Measurements from ENCODE around the gene CTDSP1. TPM values are rescaled to one million over a fixed set of nuclear protein-coding genes. Genes with fewer than 3 reads are reported as not detected.

Gene CTDSP1
- polyA plus RNA-seq, 1 donor from 2014 or later = 0.97 TPM

- Histone ChIP-seq H3F3A (ENCODE audit: insufficient read depth, low read length, poor library complexity, severe bottlenecking) (no peaks in the 10 kb centered on the region), H4K20me1 (ENCODE audit: insufficient read depth) (no peaks in the 10 kb centered on the region)
Observed at GRCh38 chr2:218430721-218431120, 31.1 kb downstream of the CTDSP1 start.

GRCh38 chr2:218431878-218432277, 32.2 kb downstream of the CTDSP1 start:
- Histone ChIP-seq H3K36me3 (ENCODE audit: insufficient read depth, low read length) (no peaks in the 10 kb centered on the region), H3K79me2 (replicated peaks; ENCODE audit: insufficient read depth, low read length) (no peaks in the 10 kb centered on the region), H3K4me3 (ENCODE audit: low read length) (no peak overlapping the region)
- TF ChIP-seq EP300 (conservative IDR thresholded peaks at IDR 0.05; ENCODE audit: poor library complexity, severe bottlenecking) (no peak), REST (IDR thresholded peaks at IDR 0.05; ENCODE audit: borderline replicate concordance) (no peak), TAF1 (IDR thresholded peaks at IDR 0.05; ENCODE audit: low read depth) (no peak), SMC3 (conservative IDR thresholded peaks at IDR 0.05; ENCODE audit: poor library complexity) (no peak), CTCF (IDR thresholded peaks at IDR 0.05; ENCODE audit: poor library complexity, severe bottlenecking) (no peak), RAD21 (conservative IDR thresholded peaks at IDR 0.05) (no peak), POLR2AphosphoS5 (IDR thresholded peaks at IDR 0.05) (no peak)

More at GRCh38 chr2:218430721-218431120, 31.1 kb downstream of the CTDSP1 start:
- Histone ChIP-seq H3K4me2 (ENCODE audit: low read length) (no peak overlapping the region), H3K27ac (ENCODE audit: low read length) (no peak overlapping the region), H3K4me3 (ENCODE audit: low read length) (no peak overlapping the region), H3K9me2 (ENCODE audit: insufficient read depth, low read length) (no peaks in the 10 kb centered on the region), H3K36me3 (ENCODE audit: insufficient read depth, low read length) (no peaks in the 10 kb centered on the region), H3K9ac (ENCODE audit: low read length) (no peak overlapping the region), H3K9me3 (ENCODE audit: low read length) (no peaks in the 10 kb centered on the region), H2AFZ (ENCODE audit: low read depth, low read length) (no peak overlapping the region), H3K79me2 (replicated peaks; ENCODE audit: insufficient read depth, low read length) (no peaks in the 10 kb centered on the region), H3K27me3 (ENCODE audit: insufficient read depth, low read depth, low read length) (no peaks in the 10 kb centered on the region)
- TF ChIP-seq MXI1 (conservative IDR thresholded peaks at IDR 0.05; ENCODE audit: poor library complexity, severe bottlenecking) = no peak
- no peak for TF ChIP-seq REST (IDR thresholded peaks at IDR 0.05; ENCODE audit: borderline replicate concordance)
- TF ChIP-seq SMC3 (conservative IDR thresholded peaks at IDR 0.05; ENCODE audit: poor library complexity) = no peak
- TF ChIP-seq EP300 (conservative IDR thresholded peaks at IDR 0.05; ENCODE audit: poor library complexity, severe bottlenecking) = no peak
- no peak for TF ChIP-seq CTCF (IDR thresholded peaks at IDR 0.05; ENCODE audit: poor library complexity, severe bottlenecking)
- TF ChIP-seq RAD21 (conservative IDR thresholded peaks at IDR 0.05) = no peak
- TF ChIP-seq TAF1 (IDR thresholded peaks at IDR 0.05; ENCODE audit: low read depth) = no peak
- TF ChIP-seq EZH2 (IDR thresholded peaks at IDR 0.05; ENCODE audit: borderline replicate concordance, insufficient read depth, low read length, poor library complexity, severe bottlenecking) = no peak
- no peak for TF ChIP-seq POLR2AphosphoS5 (IDR thresholded peaks at IDR 0.05)

More at GRCh38 chr2:218431878-218432277, 32.2 kb downstream of the CTDSP1 start:
- H2AFZ ChIP-seq (ENCODE audit: low read depth, low read length) = no peak overlapping the region
- no peaks in the 10 kb centered on the region for H4K20me1 ChIP-seq (ENCODE audit: insufficient read depth)
- H3K9ac ChIP-seq (ENCODE audit: low read length) = no peak overlapping the region
- H3K4me2 ChIP-seq (ENCODE audit: low read length) = no peak overlapping the region
- H3K27me3 ChIP-seq (ENCODE audit: insufficient read depth, low read depth, low read length) = no peaks in the 10 kb centered on the region
- H3K9me3 ChIP-seq (ENCODE audit: low read length) = no peaks in the 10 kb centered on the region
- H3F3A ChIP-seq (ENCODE audit: insufficient read depth, low read length, poor library complexity, severe bottlenecking) = no peaks in the 10 kb centered on the region
- no peaks in the 10 kb centered on the region for H3K9me2 ChIP-seq (ENCODE audit: insufficient read depth, low read length)
- H3K27ac ChIP-seq (ENCODE audit: low read length) = no peak overlapping the region
